Kidney glomerular epithelial cell (primary cell): ENCODE data around the gene TSNAX.

Source experiments
- DNase-seq: peaks from one replicate; lab custom pipeline; 2025; lab: John Stamatoyannopoulos, UW

TSNAX gene

GRCh38 chr1:231519166-231519565 is 9.3 kb upstream of the TSNAX start:
- no peak for DNase-seq

GRCh38 chr1:231522038-231522437 is 6.4 kb upstream of the TSNAX start:
- no peak for DNase-seq

- no peak for DNase-seq
Measured at GRCh38 chr1:231522931-231523642, 5.4 kb upstream of the TSNAX start.

GRCh38 chr1:231523816-231524215 is 4.7 kb upstream of the TSNAX start:
- DNase-seq = no peak

GRCh38 chr1:231526536-231526935 is 1.9 kb upstream of the TSNAX start:
- DNase-seq = no peak

GRCh38 chr1:231527586-231528171 is 790 bp upstream of the TSNAX start:
- DNase-seq = no peak

- DNase-seq = no peak
Measured at GRCh38 chr1:231533240-231533639, 4.8 kb downstream of the TSNAX start.

- DNase-seq = peak; percentile 12
Measured at GRCh38 chr1:231534703-231535159, 6.3 kb downstream of the TSNAX start.

GRCh38 chr1:231536099-231536498 is 7.6 kb downstream of the TSNAX start:
- DNase-seq = no peak

- DNase-seq = no peak
Measured at GRCh38 chr1:231540847-231541246, 12.4 kb downstream of the TSNAX start.

GRCh38 chr1:231541842-231542241 is 13.4 kb downstream of the TSNAX start:
- no peak for DNase-seq

- DNase-seq = no peak
Measured at GRCh38 chr1:231544943-231545592, 16.6 kb downstream of the TSNAX start.

GRCh38 chr1:231546693-231547092 is 18.2 kb downstream of the TSNAX start:
- DNase-seq = no peak

GRCh38 chr1:231549733-231550447 is 21.4 kb downstream of the TSNAX start:
- DNase-seq = no peak

GRCh38 chr1:231550448-231550781 is 21.9 kb downstream of the TSNAX start:
- DNase-seq = no peak

GRCh38 chr1:231553320-231553719 is 24.9 kb downstream of the TSNAX start:
- no peak for DNase-seq

- DNase-seq = no peak
Measured at GRCh38 chr1:231554969-231555368, 26.5 kb downstream of the TSNAX start.

GRCh38 chr1:231557411-231557810 is 28.9 kb downstream of the TSNAX start:
- DNase-seq = no peak

- DNase-seq = no peak
Measured at GRCh38 chr1:231557898-231558707, 29.6 kb downstream of the TSNAX start.

GRCh38 chr1:231558708-231559185 is 30.3 kb downstream of the TSNAX start:
- no peak for DNase-seq

GRCh38 chr1:231561647-231562383 is 33.3 kb downstream of the TSNAX start:
- DNase-seq = no peak
